Lower lobe of right lung (tissue), 2 donors: ENCODE data around the gene HOMER2. TPM values are rescaled to one million over a fixed set of nuclear protein-coding genes. Genes with fewer than 3 reads are reported as not detected.

Experiments used
- ATAC-seq, 2 donors: fragments of 200-7000 bp; cut with Tn5 transposase; one replicate each; pipeline ENCODE4 v1.9.1; 2020 to 2022; ENCODE audit warnings: mild to moderate bottlenecking in 2 of 2, moderate library complexity in 2 of 2
- DNase-seq: peaks from one replicate; pipeline ENCODE4 v3.0.0-alpha.2; 2020
- H3K27ac ChIP-seq: fragments of 200-600 bp; one replicate; pipeline ENCODE4 v1.8.0; 2022
- H3K27me3 ChIP-seq: fragments of 200-600 bp; one replicate; pipeline ENCODE4 v1.8.0; 2022; ENCODE audit warnings: low read depth
- H3K36me3 ChIP-seq: fragments of 200-600 bp; one replicate; pipeline ENCODE4 v1.8.0; 2022; ENCODE audit warnings: mild to moderate bottlenecking
- H3K4me1 ChIP-seq: fragments of 200-600 bp; one replicate; pipeline ENCODE4 v1.8.0; 2022
- H3K4me3 ChIP-seq: fragments of 200-600 bp; one replicate; pipeline ENCODE4 v1.8.0; 2022; ENCODE audit warnings: mild to moderate bottlenecking
- H3K9me3 ChIP-seq: fragments of 200-600 bp; one replicate; pipeline ENCODE4 v1.8.0; 2022
- CTCF ChIP-seq: fragments of 200-600 bp; IDR thresholded peaks from one replicate; pipeline ENCODE4 v1.8.0; 2022; ENCODE audit warnings: antibody characterized with exemption, mild to moderate bottlenecking
- intact Hi-C: fragments of 100-400 bp; cut with DNase I; formaldehyde crosslinking; loops from one replicate; pipeline ENCODE4 v1.11.0; 2022
- total RNA-seq: library from RNA; stranded (reverse); fragmentation: NEBNext Ultra II Directional; extraction: Animal tissue kit (Norgen Biotek cat#: 25700); gene quantifications from one replicate; pipeline ENCODE4 v1.2.1, GENCODE V29; 2021
- donor health status: DM: no; HTN: yes; CAD: no; lungs with severe emphysema.

The HOMER2 gene
- total RNA-seq, 1 donor from 2014 or later: 16.2 TPM

GRCh38 chr15:82864967-82865366 lies 87.6 kb downstream of the HOMER2 start:
- Histone ChIP-seq H3K9me3 (no peaks in the 10 kb centered on the region), H3K36me3 (no peaks in the 10 kb centered on the region), H3K4me3 (no peak overlapping the region), H3K27me3 (no peaks in the 10 kb centered on the region), H3K27ac (no peak overlapping the region), H3K4me1 (no peaks in the 10 kb centered on the region)
- TF ChIP-seq CTCF: no peak
- intact Hi-C loops: no loop called here
- DNase-seq (no peak), ATAC-seq (no peak)

GRCh38 chr15:82862886-82863285 lies 89.6 kb downstream of the HOMER2 start:
- no peaks in the 10 kb centered on the region for H3K9me3 ChIP-seq
- TF ChIP-seq CTCF: no peak
- H3K4me1 ChIP-seq: no peaks in the 10 kb centered on the region
- DNase-seq (no peak), ATAC-seq (no peak)
- no peaks in the 10 kb centered on the region for H3K36me3 ChIP-seq
- intact Hi-C loops: no loop called here
- H3K27ac ChIP-seq: no peak overlapping the region
- H3K4me3 ChIP-seq: no peak overlapping the region
- H3K27me3 ChIP-seq: no peaks in the 10 kb centered on the region

- intact Hi-C loops: no loop called here
- Histone ChIP-seq H3K27me3 (no peaks in the 10 kb centered on the region), H3K4me3 (no peak overlapping the region), H3K36me3 (no peaks in the 10 kb centered on the region), H3K4me1 (peaks cover 7% of the 10 kb centered on the region), H3K9me3 (no peaks in the 10 kb centered on the region), H3K27ac (no peak overlapping the region)
- no peak for DNase-seq
- no peak for ATAC-seq
- no peak for TF ChIP-seq CTCF
Measured at GRCh38 chr15:82858932-82859331, 93.6 kb downstream of the HOMER2 start.

- Histone ChIP-seq H3K27me3 (no peaks in the 10 kb centered on the region), H3K9me3 (no peaks in the 10 kb centered on the region), H3K36me3 (no peaks in the 10 kb centered on the region), H3K27ac (no peak overlapping the region), H3K4me1 (peaks cover 7% of the 10 kb centered on the region), H3K4me3 (no peak overlapping the region)
- no peak for ATAC-seq
- TF ChIP-seq CTCF: no peak
- DNase-seq: no peak
- intact Hi-C loops: no loop called here
Measured at GRCh38 chr15:82856397-82857170, 95.9 kb downstream of the HOMER2 start.

GRCh38 chr15:82855286-82856100 lies 97.0 kb downstream of the HOMER2 start:
- ATAC-seq (peak in 1 of 2 donors; percentile 31), DNase-seq (no peak)
- H3K9me3 ChIP-seq: no peaks in the 10 kb centered on the region
- H3K4me3 ChIP-seq: no peak overlapping the region
- intact Hi-C loops: no loop called here
- H3K36me3 ChIP-seq: peaks cover 5% of the 10 kb centered on the region
- no peaks in the 10 kb centered on the region for H3K27me3 ChIP-seq
- H3K27ac ChIP-seq: no peak overlapping the region
- peaks cover 7% of the 10 kb centered on the region for H3K4me1 ChIP-seq
- TF ChIP-seq CTCF: no peak
